Neural crest cell (in vitro differentiated cells): ENCODE data around the gene EYS. TPM values are rescaled to one million over a fixed set of nuclear protein-coding genes. Genes with fewer than 3 reads are reported as not detected.

Source experiments
- DNase-seq: peaks from one replicate; pipeline ENCODE4 v3.0.0; 2021; ENCODE audit warnings: low read depth, mixed read lengths, low spot score
- H3K27ac Mint-ChIP-seq: one replicate; pipeline ENCODE4 v1.8.0; 2021; ENCODE audit warnings: mild to moderate bottlenecking, mixed read lengths; ENCODE audit not compliant: unreplicated experiment
- H3K27me3 Mint-ChIP-seq: 2 replicates; pipeline ENCODE4 v1.8.0; 2021; ENCODE audit warnings: low read depth, mild to moderate bottlenecking, mixed read lengths
- H3K36me3 Mint-ChIP-seq: 2 replicates; pipeline ENCODE4 v1.8.0; 2021; ENCODE audit warnings: low read depth, mild to moderate bottlenecking, mixed read lengths
- H3K4me1 Mint-ChIP-seq: 2 replicates; pipeline ENCODE4 v1.8.0; 2021; ENCODE audit warnings: mixed read lengths
- H3K4me3 Mint-ChIP-seq: one replicate; pipeline ENCODE4 v1.8.0; 2021; ENCODE audit warnings: mild to moderate bottlenecking, mixed read lengths
- H3K9me3 Mint-ChIP-seq: 2 replicates; pipeline ENCODE4 v1.8.0; 2021; ENCODE audit warnings: mixed read lengths
- CTCF ChIP-seq: fragments of 200-600 bp; sonication (generic); conservative IDR thresholded peaks from 2 replicates; pipeline ENCODE4 v1.5.0; 2021; ENCODE audit warnings: antibody characterized with exemption, mild to moderate bottlenecking
- total RNA-seq: library from RNA; stranded (reverse); gene quantifications from 2 replicates; pipeline ENCODE4 v1.2.1, GENCODE V29; 2021

EYS gene
- total RNA-seq, 1 donor from 2014 or later, result 0.40 TPM

GRCh38 chr6:65248101-65248610 is 458.9 kb downstream of the EYS start:
- Mint-ChIP-seq H3K36me3 (no peaks in the 10 kb centered on the region), H3K4me3 (no peak overlapping the region), H3K9me3 (no peaks in the 10 kb centered on the region), H3K27ac (no peak overlapping the region), H3K4me1 (no peaks in the 10 kb centered on the region), H3K27me3 (no peaks in the 10 kb centered on the region)
- TF ChIP-seq CTCF, result no peak
- DNase-seq, result no peak

GRCh38 chr6:65231616-65232015 is 475.4 kb downstream of the EYS start:
- no peaks in the 10 kb centered on the region for H3K27me3 Mint-ChIP-seq
- H3K27ac Mint-ChIP-seq, result no peak overlapping the region
- H3K36me3 Mint-ChIP-seq, result no peaks in the 10 kb centered on the region
- no peak overlapping the region for H3K4me3 Mint-ChIP-seq
- no peak for DNase-seq
- peaks cover 4% of the 10 kb centered on the region for H3K9me3 Mint-ChIP-seq
- TF ChIP-seq CTCF, result no peak
- H3K4me1 Mint-ChIP-seq, result no peaks in the 10 kb centered on the region

GRCh38 chr6:65229825-65230224 is 477.2 kb downstream of the EYS start:
- no peak for DNase-seq
- H3K4me1 Mint-ChIP-seq, result no peaks in the 10 kb centered on the region
- H3K27me3 Mint-ChIP-seq, result no peaks in the 10 kb centered on the region
- no peak for TF ChIP-seq CTCF
- H3K36me3 Mint-ChIP-seq, result no peaks in the 10 kb centered on the region
- H3K9me3 Mint-ChIP-seq, result peaks cover 4% of the 10 kb centered on the region
- H3K27ac Mint-ChIP-seq, result no peak overlapping the region
- H3K4me3 Mint-ChIP-seq, result no peak overlapping the region

- no peaks in the 10 kb centered on the region for H3K27me3 Mint-ChIP-seq
- H3K4me1 Mint-ChIP-seq, result no peaks in the 10 kb centered on the region
- H3K27ac Mint-ChIP-seq, result no peak overlapping the region
- no peak for DNase-seq
- H3K36me3 Mint-ChIP-seq, result no peaks in the 10 kb centered on the region
- peaks cover 9% of the 10 kb centered on the region for H3K9me3 Mint-ChIP-seq
- H3K4me3 Mint-ChIP-seq, result no peak overlapping the region
- no peak for TF ChIP-seq CTCF
Observed at GRCh38 chr6:65221153-65221552, 485.9 kb downstream of the EYS start.

GRCh38 chr6:65202738-65203137 is 504.3 kb downstream of the EYS start:
- no peak for TF ChIP-seq CTCF
- Mint-ChIP-seq H3K36me3 (no peaks in the 10 kb centered on the region), H3K4me3 (no peak overlapping the region), H3K27ac (no peak overlapping the region), H3K27me3 (no peaks in the 10 kb centered on the region), H3K9me3 (peaks cover 11% of the 10 kb centered on the region), H3K4me1 (no peaks in the 10 kb centered on the region)
- DNase-seq, result no peak

GRCh38 chr6:65199683-65200082 is 507.3 kb downstream of the EYS start:
- H3K27me3 Mint-ChIP-seq, result no peaks in the 10 kb centered on the region
- DNase-seq, result no peak
- peaks cover 3% of the 10 kb centered on the region for H3K9me3 Mint-ChIP-seq
- H3K4me1 Mint-ChIP-seq, result no peaks in the 10 kb centered on the region
- H3K27ac Mint-ChIP-seq, result no peak overlapping the region
- no peak overlapping the region for H3K4me3 Mint-ChIP-seq
- no peak for TF ChIP-seq CTCF
- no peaks in the 10 kb centered on the region for H3K36me3 Mint-ChIP-seq
